Medulla oblongata (tissue), 1 donor: Measurements from ENCODE around the gene ZBTB2.
"Not testable (repeated sequence)": the region's sequence is repeated elsewhere in the genome, so short reads cannot be mapped to it uniquely, and the experiment has no call there.

Experiments
- DNase-seq: peaks from one replicate; pipeline ENCODE4 v3.0.0-alpha.2; 2015; ENCODE audit errors: extremely low spot score

The ZBTB2 gene

GRCh38 chr6:151330130-151330696 lies 61.1 kb downstream of the ZBTB2 start:
- DNase-seq: no peak

- DNase-seq: no peak
Measured at GRCh38 chr6:151327101-151327500, 64.3 kb downstream of the ZBTB2 start.

- DNase-seq: no peak
Measured at GRCh38 chr6:151326116-151326825, 65.1 kb downstream of the ZBTB2 start.

GRCh38 chr6:151325075-151326050 lies 66.0 kb downstream of the ZBTB2 start:
- DNase-seq: peak; percentile 46

GRCh38 chr6:151324488-151324825 lies 66.9 kb downstream of the ZBTB2 start:
- DNase-seq: no peak

GRCh38 chr6:151323791-151324487 lies 67.4 kb downstream of the ZBTB2 start:
- peak; percentile 82 for DNase-seq

GRCh38 chr6:151322570-151322969 lies 68.8 kb downstream of the ZBTB2 start:
- no peak for DNase-seq

- no peak for DNase-seq
Measured at GRCh38 chr6:151321438-151321837, 69.9 kb downstream of the ZBTB2 start.

- DNase-seq: no peak
Measured at GRCh38 chr6:151320140-151320539, 71.2 kb downstream of the ZBTB2 start.

GRCh38 chr6:151317995-151318365 lies 73.4 kb downstream of the ZBTB2 start:
- DNase-seq: no peak

GRCh38 chr6:151317103-151317994 lies 74.0 kb downstream of the ZBTB2 start:
- DNase-seq: no peak

- not testable (repeated sequence) for DNase-seq
Measured at GRCh38 chr6:151315661-151316060, 75.7 kb downstream of the ZBTB2 start.
